RKO (cell line): ENCODE measurements around the gene VSX1.

Experiments used
- DNase-seq: peaks from one replicate; pipeline ENCODE4 v3.0.0-alpha.2; 2016; ENCODE audit warnings: low spot score

VSX1 gene

DNA sequence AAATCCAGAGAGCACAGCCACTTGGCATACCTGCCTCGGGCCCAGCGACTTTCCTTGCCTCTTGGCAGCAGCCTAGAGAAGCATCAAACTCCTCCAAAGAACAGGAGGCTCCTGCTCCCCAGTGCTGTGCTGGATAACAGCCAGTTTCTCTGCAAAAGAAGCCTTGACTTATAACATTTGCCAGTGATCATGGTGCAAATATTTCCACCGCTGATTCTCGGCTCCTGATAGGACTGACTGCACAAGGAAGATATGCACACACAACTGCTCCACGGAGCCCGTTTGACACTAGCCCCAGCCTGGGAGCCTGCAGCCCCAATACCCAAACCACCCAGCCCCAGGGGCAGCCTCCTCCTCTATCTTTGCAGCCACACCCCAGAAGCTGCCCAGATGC is 41.5 kb downstream of the VSX1 start:
- no peak for DNase-seq

DNA sequence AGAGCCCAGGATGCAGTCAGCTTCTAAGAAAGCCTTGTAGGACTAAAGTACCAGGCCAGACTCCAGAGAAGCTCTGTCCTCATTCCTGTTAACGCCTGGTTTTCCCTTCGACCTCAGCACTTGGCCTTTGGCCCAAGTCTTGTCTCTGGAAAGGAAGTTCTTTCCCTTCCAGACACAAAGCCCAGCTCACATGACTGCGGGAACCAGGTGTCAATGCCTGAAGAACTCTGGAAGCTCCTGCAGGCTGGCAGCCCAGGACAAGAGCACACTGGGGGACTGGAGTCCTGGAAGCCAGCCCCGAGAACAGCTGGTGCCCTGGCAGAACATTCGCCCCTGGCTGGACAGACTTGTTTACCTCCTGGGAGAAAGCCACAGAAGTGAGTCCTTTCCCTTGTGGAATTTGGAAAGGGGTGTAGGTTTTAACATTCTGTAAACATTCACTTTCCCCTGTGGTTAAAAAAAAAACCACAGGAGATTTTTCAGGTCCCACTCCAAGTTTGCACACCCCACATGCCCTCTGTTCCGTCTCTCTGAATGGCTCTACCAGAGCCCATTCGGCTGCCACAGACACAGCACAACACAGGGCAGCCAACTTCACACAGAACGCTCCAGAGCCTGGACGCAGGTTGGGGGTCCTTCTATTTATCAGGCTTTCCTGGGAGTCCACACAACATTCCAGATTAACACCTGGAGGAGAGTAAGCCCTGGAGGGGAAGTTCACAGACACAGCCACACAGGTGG is 42.1 kb downstream of the VSX1 start:
- DNase-seq = no peak

DNA sequence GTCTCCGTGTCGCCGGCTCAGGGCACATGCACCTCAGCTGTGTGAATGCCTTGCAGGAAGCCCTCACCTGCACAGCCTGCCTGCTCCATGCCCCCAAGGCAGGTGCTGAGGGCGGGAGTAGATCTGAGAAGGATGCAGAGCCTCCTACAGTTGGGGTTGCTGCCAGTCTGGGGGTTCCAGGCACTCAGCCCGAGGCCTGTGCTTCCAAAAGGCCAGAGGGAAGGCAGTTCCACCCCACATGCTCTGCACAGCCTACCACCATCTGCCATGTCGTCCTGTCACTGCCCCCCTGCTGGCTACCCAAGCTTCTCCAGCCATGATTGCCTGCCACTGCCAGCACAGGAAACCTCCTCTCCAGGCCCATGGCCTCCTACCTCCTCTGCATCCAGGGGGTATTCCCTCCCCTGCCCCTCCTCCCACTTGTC is 43.3 kb downstream of the VSX1 start:
- no peak for DNase-seq

DNA sequence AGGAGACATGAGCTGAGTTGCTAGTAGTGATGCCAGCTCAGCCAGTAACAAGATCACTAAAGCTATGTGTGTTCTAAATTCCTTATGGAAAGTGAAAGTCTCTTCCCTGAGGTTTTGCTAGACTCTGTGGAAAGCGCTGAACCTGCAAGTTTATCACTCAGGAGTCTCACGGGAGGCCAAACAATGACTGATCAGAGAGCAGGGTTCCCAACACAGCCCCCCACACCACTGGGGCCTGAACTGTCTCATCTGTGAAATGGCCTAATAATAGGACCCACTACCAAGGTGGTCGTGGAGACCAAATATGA is 43.9 kb downstream of the VSX1 start:
- no peak for DNase-seq

- no peak for DNase-seq
Observed at GRCh38 chr20:25037288-25038102, 44.4 kb downstream of the VSX1 start.

- DNase-seq = no peak
Observed at GRCh38 chr20:25036331-25036936, 45.5 kb downstream of the VSX1 start.

DNA sequence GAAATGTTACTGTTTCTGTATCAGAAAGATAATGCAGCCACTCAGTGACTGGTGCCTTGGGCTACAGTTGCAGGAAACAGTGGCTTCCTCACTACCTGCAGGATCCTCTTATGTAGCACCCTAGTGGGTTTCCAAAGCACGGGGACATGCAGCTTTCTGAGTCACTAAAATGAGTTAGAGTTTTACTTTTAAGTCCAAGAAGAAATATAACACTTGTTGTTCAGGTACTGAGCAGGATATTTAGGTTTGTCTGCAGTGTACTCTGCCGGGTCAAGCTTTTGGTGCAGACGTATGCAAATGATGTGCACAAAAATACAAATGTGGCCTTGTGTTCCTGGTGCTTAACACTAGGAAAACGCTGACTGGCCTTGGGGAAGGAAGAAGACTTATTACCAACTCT is 46.0 kb downstream of the VSX1 start:
- DNase-seq = no peak

GRCh38 chr20:25033924-25034300 is 48.0 kb downstream of the VSX1 start:
- DNase-seq = no peak

DNA sequence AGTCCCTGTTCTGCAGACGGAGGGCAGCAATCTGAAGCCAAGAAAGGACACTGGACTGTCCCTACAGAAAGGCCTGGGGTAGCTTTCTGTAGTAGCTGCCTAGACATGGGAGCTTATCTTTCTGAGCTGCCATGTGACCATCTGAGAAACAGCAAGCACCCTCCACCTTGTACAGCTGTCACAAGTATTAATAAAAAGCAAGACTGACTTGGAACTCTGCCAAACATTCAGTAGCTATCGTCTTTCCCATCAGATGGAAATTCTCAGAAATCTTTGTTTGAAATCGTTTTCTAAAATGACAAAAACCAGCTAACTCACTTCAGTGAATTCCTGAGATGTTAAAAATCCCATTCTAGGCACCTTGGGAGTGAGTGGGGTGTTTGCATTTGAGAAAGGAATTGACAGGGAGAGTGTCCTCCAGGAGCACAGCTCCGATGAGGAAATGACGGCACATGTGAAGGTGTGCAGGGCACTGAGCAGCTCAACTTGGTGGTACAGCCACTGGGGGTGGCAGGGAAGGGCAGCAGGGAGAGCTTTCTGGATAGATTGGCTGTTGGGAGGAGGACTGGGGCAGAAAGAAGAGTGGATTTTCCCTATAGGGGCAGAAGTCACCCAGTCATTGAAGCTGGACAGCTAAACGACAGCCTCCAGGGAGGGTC is 48.5 kb downstream of the VSX1 start:
- no peak for DNase-seq

DNA sequence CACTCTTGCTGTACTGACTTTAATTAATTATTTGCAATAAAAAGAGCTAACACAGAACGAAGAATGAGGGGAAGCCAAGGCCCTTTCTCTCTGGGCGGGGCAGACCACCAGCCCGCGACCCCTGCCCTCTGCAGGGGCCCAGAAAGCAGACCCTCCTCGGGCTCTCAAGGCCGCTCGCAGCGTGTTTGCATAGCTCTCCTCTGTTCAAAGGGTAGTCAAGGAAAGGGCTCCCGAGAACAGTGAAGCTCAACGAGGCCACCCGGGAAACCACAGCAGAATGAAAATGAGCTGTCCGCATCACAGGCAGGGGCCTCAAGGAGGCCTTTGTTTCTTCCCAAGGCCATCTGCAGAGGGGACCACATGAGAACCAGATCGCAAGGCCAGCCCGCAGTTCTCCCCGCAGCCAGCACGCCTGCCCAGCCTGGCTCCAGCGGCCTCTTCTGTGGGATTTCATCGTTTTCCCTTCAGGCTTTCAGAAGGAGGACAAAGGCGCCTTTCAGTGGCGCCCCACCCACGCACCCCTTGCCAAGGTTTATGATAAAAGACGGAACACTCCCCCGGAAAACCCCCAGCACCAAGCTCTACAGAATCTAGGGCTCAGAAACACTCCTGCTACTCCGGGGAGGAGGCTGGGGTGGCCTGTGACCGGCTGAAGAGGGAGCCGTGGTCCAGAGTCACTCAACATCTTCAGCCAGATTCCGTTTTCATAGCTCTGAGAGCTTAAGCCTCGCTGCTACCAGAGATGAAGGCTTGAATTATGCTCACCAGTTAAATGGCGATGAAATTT is 49.3 kb downstream of the VSX1 start:
- no peak for DNase-seq

DNA sequence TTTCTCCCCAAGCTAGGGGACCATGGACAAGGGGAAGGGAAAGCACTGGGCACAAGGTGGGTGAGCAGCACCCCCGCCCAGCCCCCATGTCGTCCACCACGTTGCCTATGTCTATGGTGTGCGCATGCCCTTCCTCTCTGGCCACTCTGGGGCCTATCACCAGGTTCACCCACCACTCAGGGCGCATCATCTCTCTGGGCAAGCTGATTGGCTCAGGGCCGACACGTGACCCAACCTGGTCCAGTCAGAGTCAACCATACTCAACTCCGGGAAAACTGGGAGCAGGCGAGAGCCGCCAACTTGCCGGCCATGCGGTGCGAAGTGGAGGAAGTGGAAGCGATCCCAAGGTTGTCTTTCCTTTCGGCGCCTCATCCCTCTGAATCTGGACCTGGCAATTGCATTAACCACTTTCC is 49.9 kb downstream of the VSX1 start:
- DNase-seq = no peak

DNA sequence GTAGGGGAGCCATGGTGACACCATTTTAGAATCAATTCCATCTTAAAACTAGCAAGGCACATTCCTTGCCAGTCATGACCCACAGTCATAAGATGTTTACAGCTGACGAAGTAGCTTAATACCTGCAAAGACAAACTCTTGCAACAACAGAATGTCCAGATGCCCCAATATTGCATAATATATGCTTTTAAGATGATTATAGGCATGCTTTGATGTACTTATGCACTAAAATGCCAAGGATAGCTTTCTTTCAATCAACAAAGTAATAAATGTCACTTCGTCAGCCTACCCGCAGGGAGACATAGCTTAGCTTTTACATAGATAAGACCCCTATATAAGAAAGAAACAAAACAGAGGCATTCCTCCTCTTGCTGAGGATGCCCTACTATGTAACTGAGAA is 50.7 kb downstream of the VSX1 start:
- DNase-seq = no peak

DNA sequence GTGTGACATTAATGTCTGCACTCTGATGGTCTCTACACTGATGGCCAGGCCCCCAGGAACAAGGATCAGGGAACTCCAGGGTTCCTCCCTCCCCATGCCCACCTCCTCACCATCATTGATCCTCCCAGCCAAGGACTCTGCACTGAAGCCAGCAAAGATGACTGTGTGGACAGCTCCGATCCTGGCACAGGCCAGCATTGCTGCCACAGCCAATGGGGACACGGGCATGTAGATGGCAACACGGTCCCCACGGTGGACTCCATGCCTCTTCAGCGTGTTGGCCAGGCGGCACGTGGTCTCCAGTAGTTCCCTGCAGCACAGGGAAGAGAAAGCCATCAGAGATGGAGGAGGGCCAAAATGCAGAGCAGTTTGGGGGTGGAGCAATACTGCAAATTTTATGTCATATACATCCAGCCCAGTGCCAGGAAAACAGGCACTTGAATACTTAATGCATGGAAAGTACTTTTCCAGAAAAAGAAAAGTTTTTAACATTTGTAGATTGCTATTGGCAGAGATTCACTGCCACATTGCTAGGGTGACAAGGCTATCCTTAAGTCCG is 51.2 kb downstream of the VSX1 start:
- DNase-seq = no peak

DNA sequence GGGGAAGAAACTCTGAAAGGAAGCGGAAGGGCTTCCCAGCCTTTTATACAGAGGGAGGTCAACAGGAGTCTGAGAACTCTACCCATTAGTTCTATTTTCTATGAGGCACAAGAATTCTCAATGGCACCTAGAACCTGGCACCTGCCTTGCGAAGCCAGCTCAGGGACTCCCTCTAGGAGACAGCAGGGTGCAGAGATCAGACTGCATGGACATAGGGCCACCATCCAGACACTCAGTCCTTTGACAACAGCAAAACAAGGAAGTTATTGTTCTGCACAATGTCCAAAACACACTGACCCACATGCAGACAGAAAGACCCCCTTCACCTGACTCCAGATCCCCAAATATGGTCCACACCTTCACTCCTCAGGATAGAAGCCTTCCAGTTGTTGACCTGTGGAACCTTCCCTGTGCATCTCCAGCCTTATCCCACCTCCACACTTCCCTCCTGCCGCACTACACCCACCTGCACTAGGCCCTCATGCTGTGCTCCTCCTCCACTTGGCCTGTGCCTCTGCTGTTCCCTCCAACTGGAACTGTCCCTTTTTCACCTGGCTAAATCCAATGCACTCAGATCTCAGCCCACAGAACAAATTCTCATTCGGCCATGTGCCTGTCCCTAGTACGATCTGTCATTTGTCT is 51.8 kb downstream of the VSX1 start:
- DNase-seq = no peak

- no peak for DNase-seq
Observed at GRCh38 chr20:25025986-25026605, 55.8 kb downstream of the VSX1 start.
